Progenitor cell of endocrine pancreas (in vitro differentiated cells): Measurements from ENCODE around the gene FRMPD2. TPM values are rescaled to one million over a fixed set of nuclear protein-coding genes. Genes with fewer than 3 reads are reported as not detected.
"Not testable (repeated sequence)": the region's sequence is repeated elsewhere in the genome, so short reads cannot be mapped to it uniquely, and the experiment has no call there.

Experiments
- DNase-seq: peaks from one replicate; pipeline ENCODE4 v3.0.0; 2021; ENCODE audit warnings: low spot score; ENCODE audit not compliant: unreplicated experiment
- H3K27ac Mint-ChIP-seq: 2 replicates; pipeline ENCODE4 v1.8.0; 2021; ENCODE audit warnings: mild to moderate bottlenecking, moderate library complexity, mixed read lengths
- H3K27me3 Mint-ChIP-seq: 2 replicates; pipeline ENCODE4 v1.8.0; 2021; ENCODE audit warnings: mixed read lengths
- H3K36me3 Mint-ChIP-seq: 2 replicates; pipeline ENCODE4 v1.8.0; 2022; ENCODE audit warnings: mixed read lengths; ENCODE audit not compliant: insufficient read depth
- H3K4me1 Mint-ChIP-seq: 2 replicates; pipeline ENCODE4 v1.8.0; 2021; ENCODE audit warnings: low read depth, mixed read lengths
- H3K4me3 Mint-ChIP-seq: 2 replicates; pipeline ENCODE4 v1.8.0; 2021; ENCODE audit warnings: low read depth, mild to moderate bottlenecking, moderate library complexity, mixed read lengths
- H3K9me3 Mint-ChIP-seq: 2 replicates; pipeline ENCODE4 v1.8.0; 2021; ENCODE audit warnings: low read depth, mixed read lengths
- total RNA-seq: library from RNA; stranded (reverse); gene quantifications from 2 replicates; pipeline ENCODE4 v1.2.1, GENCODE V29; 2021
- TF ChIP-seq, protein P1 (sequence below): fragments of 200-600 bp; sonication (generic); IDR thresholded peaks from one replicate; pipeline ENCODE4 v1.5.0; 2021; ENCODE audit warnings: antibody characterized with exemption, mild to moderate bottlenecking; ENCODE audit not compliant: unreplicated experiment

Gene FRMPD2
- total RNA-seq, 1 donor from 2014 or later: 1.2 TPM

DNA sequence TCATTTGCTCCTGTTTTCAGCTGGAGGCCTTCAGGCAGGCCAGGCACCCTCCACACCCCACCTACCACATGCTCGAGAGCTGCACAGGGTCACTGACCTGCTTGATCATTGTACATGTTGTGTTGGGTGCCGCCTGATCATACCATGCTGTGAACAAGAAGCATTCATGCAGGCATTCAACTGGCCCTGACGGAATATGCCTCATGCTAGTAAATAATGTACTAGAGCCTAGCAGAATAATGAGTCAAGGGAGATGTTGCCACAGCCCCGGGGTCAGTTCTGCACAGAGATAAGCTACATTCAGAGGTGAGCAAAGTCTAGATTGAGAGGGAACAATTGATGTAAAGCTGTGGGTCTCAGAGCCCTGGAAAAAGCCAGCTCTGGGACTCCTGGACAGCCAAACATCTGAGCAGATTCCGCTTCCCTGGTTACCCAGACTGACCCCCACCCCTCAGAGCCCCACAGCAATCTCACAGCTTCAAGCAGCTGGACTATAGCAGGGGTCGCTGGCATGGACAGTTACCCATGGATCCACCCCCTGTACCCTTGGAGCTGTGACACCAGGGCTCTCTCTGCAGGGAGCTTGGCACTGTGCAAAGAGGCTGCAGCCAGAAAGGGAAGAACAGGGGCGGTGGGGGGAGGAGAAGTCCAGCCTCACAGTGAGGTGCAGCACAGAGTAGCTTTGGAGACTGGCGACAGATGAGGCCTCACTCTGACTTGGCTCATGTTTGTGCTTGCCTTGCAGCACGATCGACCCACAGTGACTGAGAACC is 86.6 kb downstream of the FRMPD2 start:
- no peak for DNase-seq
- Mint-ChIP-seq H3K27ac (no peak overlapping the region), H3K36me3 (no peaks in the 10 kb centered on the region), H3K27me3 (peaks cover 12% of the 10 kb centered on the region), H3K4me1 (peaks cover 9% of the 10 kb centered on the region), H3K9me3 (no peaks in the 10 kb centered on the region), H3K4me3 (no peak overlapping the region)
- TF ChIP-seq, protein P1, sequence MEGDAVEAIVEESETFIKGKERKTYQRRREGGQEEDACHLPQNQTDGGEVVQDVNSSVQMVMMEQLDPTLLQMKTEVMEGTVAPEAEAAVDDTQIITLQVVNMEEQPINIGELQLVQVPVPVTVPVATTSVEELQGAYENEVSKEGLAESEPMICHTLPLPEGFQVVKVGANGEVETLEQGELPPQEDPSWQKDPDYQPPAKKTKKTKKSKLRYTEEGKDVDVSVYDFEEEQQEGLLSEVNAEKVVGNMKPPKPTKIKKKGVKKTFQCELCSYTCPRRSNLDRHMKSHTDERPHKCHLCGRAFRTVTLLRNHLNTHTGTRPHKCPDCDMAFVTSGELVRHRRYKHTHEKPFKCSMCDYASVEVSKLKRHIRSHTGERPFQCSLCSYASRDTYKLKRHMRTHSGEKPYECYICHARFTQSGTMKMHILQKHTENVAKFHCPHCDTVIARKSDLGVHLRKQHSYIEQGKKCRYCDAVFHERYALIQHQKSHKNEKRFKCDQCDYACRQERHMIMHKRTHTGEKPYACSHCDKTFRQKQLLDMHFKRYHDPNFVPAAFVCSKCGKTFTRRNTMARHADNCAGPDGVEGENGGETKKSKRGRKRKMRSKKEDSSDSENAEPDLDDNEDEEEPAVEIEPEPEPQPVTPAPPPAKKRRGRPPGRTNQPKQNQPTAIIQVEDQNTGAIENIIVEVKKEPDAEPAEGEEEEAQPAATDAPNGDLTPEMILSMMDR: no peak

DNA sequence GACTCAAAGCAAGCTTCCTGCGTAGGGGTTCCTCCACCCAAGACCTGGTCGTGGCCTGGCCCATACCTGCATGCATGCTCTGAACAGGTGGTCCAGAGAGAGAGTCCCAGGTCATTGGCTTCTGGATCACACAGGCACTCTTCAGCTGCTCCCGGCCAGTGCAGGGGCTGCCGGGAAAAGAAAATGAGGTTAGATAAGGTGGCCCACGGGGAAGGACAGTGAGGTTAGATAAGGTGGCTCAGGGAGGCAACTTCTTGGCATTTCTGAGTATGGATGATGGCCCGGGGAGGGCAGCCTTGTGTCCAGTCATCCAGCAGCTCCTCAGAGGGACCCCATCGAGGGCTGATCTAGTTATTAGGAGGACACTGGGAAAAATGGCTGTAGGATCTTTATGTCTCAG is 87.4 kb downstream of the FRMPD2 start:
- DNase-seq: no peak
- TF ChIP-seq, protein P1: no peak
- H3K4me3 Mint-ChIP-seq: no peak overlapping the region
- no peaks in the 10 kb centered on the region for H3K36me3 Mint-ChIP-seq
- peaks cover 9% of the 10 kb centered on the region for H3K4me1 Mint-ChIP-seq
- peaks cover 12% of the 10 kb centered on the region for H3K27me3 Mint-ChIP-seq
- H3K9me3 Mint-ChIP-seq: no peaks in the 10 kb centered on the region
- H3K27ac Mint-ChIP-seq: no peak overlapping the region

DNA sequence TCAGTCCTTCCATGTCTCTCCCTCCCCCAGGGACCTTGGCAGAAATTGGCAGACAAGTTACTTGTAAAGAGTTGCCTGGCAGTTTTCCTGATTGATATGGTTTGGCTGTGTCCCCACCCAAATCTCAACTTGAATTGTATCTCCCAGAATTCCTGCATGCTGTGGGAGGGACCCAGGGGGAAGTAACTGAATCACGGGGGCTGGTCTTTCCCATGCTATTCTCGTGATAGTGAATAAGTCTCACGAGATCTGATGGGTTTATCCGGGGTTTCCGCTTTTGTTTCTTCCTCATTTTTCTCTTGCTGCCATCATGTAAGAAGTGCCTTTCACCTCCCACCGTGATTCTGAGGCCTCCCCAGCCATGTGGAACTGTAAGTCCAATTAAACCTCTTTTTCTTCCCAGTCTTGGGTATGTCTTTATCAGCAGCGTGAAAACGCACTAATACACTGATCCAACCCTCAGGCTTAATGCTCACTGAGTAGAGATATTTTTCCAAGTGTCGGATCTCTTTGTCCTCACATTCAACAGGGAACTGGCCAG is 88.2 kb downstream of the FRMPD2 start:
- H3K9me3 Mint-ChIP-seq, H3K27ac Mint-ChIP-seq, H3K4me1 Mint-ChIP-seq, H3K4me3 Mint-ChIP-seq, H3K36me3 Mint-ChIP-seq, DNase-seq: not testable (repeated sequence)
- peaks cover 12% of the 10 kb centered on the region for H3K27me3 Mint-ChIP-seq

DNA sequence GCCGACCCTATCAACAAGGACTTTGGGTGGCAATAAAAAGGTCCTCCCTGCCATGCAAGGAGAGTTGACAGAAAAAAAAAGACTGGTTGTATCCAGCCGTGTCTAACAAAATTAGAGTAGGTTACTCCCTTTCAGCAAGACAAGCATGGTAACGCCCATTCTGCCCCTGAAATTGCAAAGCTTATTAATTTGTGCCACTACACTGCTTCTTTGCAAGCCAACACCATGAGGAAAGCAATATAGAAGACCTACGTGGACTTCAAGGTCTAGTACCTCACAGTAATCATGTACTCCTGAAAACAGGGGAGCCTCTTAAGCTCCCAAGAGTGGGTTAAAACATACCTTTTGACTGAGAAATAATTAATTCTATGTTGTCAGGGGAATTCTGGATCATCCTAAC is 90.3 kb downstream of the FRMPD2 start:
- Mint-ChIP-seq H3K27ac (no peak overlapping the region), H3K9me3 (no peaks in the 10 kb centered on the region), H3K36me3 (no peaks in the 10 kb centered on the region), H3K27me3 (peaks cover 12% of the 10 kb centered on the region), H3K4me3 (no peak overlapping the region), H3K4me1 (peaks cover 9% of the 10 kb centered on the region)
- no peak for DNase-seq
- TF ChIP-seq, protein P1: no peak

DNA sequence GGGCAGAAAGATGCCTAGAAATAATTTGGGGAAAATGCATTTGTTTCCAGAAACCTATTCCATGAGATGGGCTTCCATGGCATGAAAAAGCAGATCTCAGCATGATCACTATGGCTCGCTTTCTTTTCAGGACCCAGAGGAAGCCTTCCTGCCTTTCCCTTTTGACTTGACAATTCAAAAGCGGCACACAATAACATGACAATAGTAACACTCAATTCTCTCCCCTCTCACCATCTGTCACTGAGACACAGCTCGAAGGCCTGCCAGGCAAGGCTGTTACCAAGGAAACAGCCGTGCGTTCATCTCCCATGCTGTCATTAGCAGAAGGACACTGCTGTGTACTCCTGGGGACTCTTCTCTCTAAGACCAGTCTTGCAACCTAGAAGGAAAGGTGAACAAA is 101.8 kb downstream of the FRMPD2 start:
- not testable (repeated sequence) for H3K27ac Mint-ChIP-seq, H3K4me1 Mint-ChIP-seq, H3K36me3 Mint-ChIP-seq

DNA sequence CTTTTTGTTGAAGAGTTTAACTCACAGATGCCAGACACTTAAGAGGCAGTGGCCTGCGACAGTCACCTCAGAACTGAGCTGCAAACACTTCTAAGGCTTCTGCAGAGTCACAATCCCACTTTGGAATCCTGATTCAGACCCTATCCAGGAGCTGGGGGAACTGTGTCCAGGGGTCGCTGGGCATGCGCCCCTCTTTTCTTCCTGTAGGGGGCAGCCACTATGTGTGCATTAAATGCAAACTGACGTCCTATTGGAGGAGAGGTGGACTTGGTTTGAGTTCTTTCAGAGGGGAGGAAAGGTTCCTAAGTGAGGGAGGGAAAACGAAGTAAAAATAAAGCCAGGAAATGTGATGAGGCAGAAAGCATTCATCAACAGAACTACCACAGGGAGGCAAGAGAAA is 113.8 kb downstream of the FRMPD2 start:
- H3K9me3 Mint-ChIP-seq, H3K27ac Mint-ChIP-seq, H3K27me3 Mint-ChIP-seq, H3K4me3 Mint-ChIP-seq, H3K4me1 Mint-ChIP-seq, DNase-seq, H3K36me3 Mint-ChIP-seq: not testable (repeated sequence)
- TF ChIP-seq, protein P1: peak; percentile 26

More for the DNA sequence above, 101.8 kb downstream of the FRMPD2 start:
- DNase-seq, H3K4me3 Mint-ChIP-seq, H3K9me3 Mint-ChIP-seq, H3K27me3 Mint-ChIP-seq: not testable (repeated sequence)

DNA sequence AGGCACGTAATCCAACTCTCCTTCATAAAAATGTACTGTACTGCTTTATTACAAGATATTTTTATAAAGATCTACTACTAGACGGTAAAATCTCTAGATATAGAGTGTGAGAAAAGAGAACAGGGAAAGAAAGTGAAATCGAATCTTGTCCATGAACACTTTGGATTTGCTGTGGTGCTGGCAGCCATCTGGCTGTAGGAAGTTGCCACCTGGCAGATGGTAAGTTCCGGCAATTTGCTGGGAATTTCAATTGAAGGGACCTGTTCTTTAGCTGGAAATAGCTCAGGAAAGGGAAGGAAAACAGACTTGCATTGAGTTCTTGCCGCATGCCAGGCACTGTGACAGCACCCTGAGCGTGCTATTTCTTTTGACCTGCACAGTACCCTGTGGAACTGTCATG is 114.3 kb downstream of the FRMPD2 start:
- not testable (repeated sequence) for H3K4me3 Mint-ChIP-seq, H3K27me3 Mint-ChIP-seq, H3K27ac Mint-ChIP-seq, H3K36me3 Mint-ChIP-seq, H3K4me1 Mint-ChIP-seq, H3K9me3 Mint-ChIP-seq, DNase-seq

DNA sequence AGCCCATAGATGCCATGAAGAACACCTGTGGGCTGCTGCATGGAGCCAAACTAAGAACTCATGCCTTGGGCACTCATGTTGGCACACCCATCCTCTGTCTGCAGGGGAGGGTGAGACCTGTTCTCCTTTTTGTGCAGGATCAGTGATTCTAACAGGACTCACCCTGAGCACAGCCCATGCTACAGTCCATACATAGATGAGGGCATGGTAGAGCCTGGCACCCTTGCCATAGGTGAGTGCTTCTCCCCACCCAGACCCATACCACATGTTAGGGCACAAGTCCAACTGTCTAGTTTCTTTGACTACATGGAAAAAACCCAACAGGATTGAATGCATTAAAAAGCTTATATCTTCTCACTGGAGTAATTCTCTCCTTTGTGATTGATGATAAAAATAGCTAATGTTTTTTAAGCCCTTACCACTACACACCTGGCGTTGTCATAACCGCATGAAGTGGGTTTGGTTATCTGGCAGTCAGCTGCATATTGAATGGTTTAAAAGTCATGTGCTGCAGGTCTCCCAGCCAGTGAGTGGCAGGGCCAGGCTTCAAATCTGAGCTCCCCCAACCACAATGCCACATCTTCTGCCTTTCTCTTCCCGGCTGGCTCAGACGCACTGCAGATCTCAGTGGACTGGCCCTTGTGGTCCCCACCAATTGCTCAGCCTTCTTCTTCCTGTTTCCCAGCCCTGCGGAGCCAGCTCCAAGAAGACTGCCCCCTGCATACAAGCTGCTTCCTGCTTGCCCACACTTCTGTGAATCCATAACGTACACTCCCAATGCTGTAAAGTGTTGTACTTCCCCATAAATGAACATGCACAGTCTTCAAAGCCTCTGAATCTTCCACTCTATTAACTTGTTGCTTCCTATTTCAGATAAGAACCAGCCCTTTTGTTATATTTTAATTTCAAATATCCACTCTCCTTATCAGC is 120.0 kb downstream of the FRMPD2 start:
- not testable (repeated sequence) for H3K4me1 Mint-ChIP-seq, H3K27me3 Mint-ChIP-seq, H3K27ac Mint-ChIP-seq, H3K4me3 Mint-ChIP-seq, DNase-seq, H3K9me3 Mint-ChIP-seq, H3K36me3 Mint-ChIP-seq

DNA sequence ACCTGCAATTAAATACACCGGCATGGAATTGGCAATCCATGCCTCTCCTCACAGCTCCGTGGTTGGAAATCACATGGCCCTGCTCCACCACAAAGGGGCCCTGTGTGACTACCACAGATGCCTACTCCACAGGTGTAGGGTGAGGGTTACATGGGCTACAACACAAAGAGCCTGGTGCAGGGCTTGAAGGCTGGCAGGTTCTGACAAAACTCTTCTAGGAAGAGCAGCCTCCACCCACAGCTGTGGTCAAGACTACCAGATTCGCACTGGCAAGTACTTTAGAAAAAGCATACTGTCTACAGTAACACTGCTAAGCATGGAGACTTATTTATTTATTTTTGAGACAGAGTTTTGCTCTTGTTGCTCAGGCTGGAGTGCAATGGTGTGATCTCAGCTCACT is 126.9 kb downstream of the FRMPD2 start:
- not testable (repeated sequence) for H3K27me3 Mint-ChIP-seq, H3K27ac Mint-ChIP-seq, H3K4me3 Mint-ChIP-seq, H3K36me3 Mint-ChIP-seq, DNase-seq, H3K4me1 Mint-ChIP-seq, H3K9me3 Mint-ChIP-seq
